ENCODE results near the gene AACS. TPM values are rescaled to one million over a fixed set of nuclear protein-coding genes. Genes with fewer than 3 reads are reported as not detected.
"Not testable (repeated sequence)": the region's sequence is repeated elsewhere in the genome, so short reads cannot be mapped to it uniquely, and the experiment has no call there.

AACS gene
- total RNA-seq, 1 donor from 2014 or later = 21.7 TPM

DNA sequence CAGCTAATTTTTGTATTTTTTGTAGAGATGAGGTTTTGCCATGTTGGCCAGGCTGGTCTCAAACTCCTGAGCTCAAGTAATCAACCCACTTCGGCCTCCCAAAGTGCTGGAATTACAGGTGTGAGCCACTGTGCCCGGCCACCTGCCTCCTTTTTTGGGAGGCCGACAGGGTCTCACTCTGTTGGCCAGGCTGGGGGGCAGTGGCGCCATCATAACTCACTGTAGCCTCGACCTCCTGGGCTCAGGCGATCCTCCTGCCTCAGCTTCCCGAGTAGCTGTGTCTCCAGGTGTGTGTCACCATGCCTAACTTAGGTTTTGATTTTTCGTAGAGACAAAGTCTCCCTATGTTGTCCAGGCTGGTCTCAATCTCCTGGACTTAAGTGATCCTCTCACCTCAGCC, 70.7 kb downstream of the AACS start:
- H3K27ac ChIP-seq = no peak overlapping the region
- H3K36me3 ChIP-seq = peaks cover 24% of the 10 kb centered on the region
- no peaks in the 10 kb centered on the region for H3K27me3 ChIP-seq (ENCODE audit: low read depth)
- intact Hi-C loops (cut with DNase I) = no loop called here
- no peak for ATAC-seq
- H3K4me3 ChIP-seq = no peak overlapping the region
- no peaks in the 10 kb centered on the region for H3K9me3 ChIP-seq
- H3K4me1 ChIP-seq = no peaks in the 10 kb centered on the region
- no peak for DNase-seq
- TF ChIP-seq, protein P1, sequence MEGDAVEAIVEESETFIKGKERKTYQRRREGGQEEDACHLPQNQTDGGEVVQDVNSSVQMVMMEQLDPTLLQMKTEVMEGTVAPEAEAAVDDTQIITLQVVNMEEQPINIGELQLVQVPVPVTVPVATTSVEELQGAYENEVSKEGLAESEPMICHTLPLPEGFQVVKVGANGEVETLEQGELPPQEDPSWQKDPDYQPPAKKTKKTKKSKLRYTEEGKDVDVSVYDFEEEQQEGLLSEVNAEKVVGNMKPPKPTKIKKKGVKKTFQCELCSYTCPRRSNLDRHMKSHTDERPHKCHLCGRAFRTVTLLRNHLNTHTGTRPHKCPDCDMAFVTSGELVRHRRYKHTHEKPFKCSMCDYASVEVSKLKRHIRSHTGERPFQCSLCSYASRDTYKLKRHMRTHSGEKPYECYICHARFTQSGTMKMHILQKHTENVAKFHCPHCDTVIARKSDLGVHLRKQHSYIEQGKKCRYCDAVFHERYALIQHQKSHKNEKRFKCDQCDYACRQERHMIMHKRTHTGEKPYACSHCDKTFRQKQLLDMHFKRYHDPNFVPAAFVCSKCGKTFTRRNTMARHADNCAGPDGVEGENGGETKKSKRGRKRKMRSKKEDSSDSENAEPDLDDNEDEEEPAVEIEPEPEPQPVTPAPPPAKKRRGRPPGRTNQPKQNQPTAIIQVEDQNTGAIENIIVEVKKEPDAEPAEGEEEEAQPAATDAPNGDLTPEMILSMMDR (IDR thresholded peaks at IDR 0.05) = no peak

GRCh38 chr12:125136702-125137101, 71.5 kb downstream of the AACS start:
- Histone ChIP-seq H3K27ac (no peak overlapping the region), H3K4me1 (no peaks in the 10 kb centered on the region), H3K9me3 (no peaks in the 10 kb centered on the region), H3K36me3 (peaks cover 24% of the 10 kb centered on the region), H3K4me3 (no peak overlapping the region), H3K27me3 (ENCODE audit: low read depth) (no peaks in the 10 kb centered on the region)
- intact Hi-C loops (cut with DNase I) = no loop called here
- TF ChIP-seq, protein P1 (IDR thresholded peaks at IDR 0.05) = no peak
- ATAC-seq = no peak
- DNase-seq = no peak

DNA sequence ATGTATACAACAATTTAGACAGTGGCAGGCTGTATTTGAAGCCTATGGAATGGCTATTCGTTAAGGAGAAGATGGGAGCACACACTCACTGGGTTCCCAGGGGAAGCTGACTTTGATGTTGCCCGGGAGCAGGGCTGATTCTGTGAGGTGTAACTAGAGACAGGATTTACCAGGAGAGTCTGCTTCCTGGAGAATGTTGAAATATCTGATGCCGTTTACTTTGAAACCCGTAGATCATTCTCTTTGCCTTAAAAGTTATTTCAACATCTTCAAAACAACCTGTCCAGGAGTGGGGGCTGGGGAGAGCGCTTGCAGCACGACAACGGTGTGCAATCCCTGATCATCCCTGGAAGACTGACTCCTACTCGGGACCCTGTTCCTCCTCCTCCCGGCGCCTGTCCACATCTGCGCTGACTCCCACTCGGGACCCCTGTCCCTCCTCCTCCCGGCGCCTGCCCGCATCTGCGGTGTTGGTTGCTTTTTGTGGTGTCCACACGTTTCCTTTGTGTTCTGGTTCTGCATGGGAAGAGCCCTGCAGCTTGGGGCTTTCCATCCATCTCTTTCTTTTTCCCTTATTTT, 72.6 kb downstream of the AACS start:
- TF ChIP-seq, protein P1 (IDR thresholded peaks at IDR 0.05) = no peak
- Histone ChIP-seq H3K4me1 (no peaks in the 10 kb centered on the region), H3K27ac (no peak overlapping the region), H3K27me3 (ENCODE audit: low read depth) (no peaks in the 10 kb centered on the region), H3K4me3 (no peak overlapping the region), H3K9me3 (no peaks in the 10 kb centered on the region), H3K36me3 (peaks cover 24% of the 10 kb centered on the region)
- DNase-seq (no peak), ATAC-seq (no peak)
- intact Hi-C loops (cut with DNase I) = no loop called here

DNA sequence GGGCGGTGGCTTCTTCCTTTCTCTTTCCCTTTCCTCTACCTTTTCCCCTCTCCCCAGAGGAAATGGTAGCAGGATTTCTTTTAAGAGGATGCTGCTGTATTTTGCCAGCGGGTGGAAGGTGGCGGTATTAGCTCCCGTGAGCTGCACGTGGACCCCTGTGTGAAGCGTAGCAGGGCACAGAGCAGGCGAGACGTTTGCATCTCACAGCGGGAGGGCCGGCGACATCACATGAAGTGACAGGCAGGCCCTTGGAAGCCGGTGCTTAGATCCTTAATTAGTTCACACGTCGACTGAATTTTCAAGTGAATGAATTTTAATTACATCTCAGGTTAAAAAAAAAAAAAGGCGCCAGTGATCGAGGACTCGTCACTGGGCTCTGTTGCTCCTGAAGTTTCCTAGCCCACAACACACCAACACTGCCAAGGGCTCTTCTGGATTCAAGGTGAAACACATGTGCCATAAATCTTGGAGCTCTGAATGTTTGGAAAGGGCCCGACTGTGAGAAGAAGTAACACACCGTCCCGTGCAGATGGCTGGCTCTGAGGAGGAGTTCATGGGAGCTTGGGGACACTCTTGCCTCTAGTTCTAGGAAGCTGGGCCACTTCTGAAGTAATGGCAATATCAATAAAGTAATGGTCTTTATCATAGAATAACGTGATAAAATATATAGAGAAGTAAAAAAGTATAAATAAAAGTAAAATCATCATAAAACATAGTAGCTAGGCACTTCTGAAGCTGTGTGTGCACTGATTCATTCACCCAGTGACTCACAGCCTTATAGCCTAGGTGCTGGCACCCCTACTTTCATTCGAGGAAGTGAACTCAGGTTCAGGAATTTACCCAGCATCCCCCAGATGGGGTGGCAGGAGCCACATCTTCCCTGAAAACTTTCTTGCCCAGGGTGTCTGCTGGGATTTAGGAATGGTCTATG, 75.3 kb downstream of the AACS start:
- Histone ChIP-seq H3K27ac (no peak overlapping the region), H3K4me3 (no peak overlapping the region), H3K4me1 (no peaks in the 10 kb centered on the region), H3K36me3 (peaks cover 14% of the 10 kb centered on the region), H3K27me3 (ENCODE audit: low read depth) (no peaks in the 10 kb centered on the region), H3K9me3 (no peaks in the 10 kb centered on the region)
- intact Hi-C loops (cut with DNase I) = no loop called here
- TF ChIP-seq, protein P1 (IDR thresholded peaks at IDR 0.05) = no peak
- no peak for DNase-seq
- no peak for ATAC-seq

DNA sequence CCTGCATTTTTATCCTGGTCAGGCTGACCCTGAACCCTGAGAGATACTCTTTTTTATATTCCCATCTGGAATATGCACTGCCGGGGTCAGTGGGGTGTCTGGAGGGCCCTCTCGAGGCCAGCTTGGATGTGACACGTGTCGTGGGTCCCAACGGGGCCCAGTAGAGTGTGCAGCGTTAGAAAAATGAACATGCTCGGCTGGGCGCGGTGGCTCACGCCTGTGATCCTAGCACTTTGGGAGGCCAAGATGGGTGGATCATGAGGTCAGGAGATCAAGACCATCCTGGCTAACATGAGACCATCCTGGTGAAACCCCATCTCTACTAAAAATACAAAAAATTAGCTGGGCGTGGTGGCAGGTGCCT, 76.0 kb downstream of the AACS start:
- H3K36me3 ChIP-seq; DNase-seq; H3K4me1 ChIP-seq; H3K27me3 ChIP-seq (ENCODE audit: low read depth); H3K4me3 ChIP-seq; ATAC-seq; intact Hi-C loops (cut with DNase I); H3K9me3 ChIP-seq; H3K27ac ChIP-seq: not testable (repeated sequence)

- intact Hi-C loops (cut with DNase I) = no loop called here
- H3K36me3 ChIP-seq = no peaks in the 10 kb centered on the region
- H3K4me3 ChIP-seq = no peak overlapping the region
- H3K27me3 ChIP-seq (ENCODE audit: low read depth) = no peaks in the 10 kb centered on the region
- TF ChIP-seq, protein P1 (IDR thresholded peaks at IDR 0.05) = no peak
- H3K27ac ChIP-seq = no peak overlapping the region
- ATAC-seq (no peak), DNase-seq (no peak)
- H3K9me3 ChIP-seq = no peaks in the 10 kb centered on the region
- no peaks in the 10 kb centered on the region for H3K4me1 ChIP-seq
These were observed 77.4 kb downstream of the AACS start for GRCh38 chr12:125142601-125143000.
